ACC112 (cell line): ENCODE measurements around the gene ELP4.
"Not testable (repeated sequence)": the region's sequence is repeated elsewhere in the genome, so short reads cannot be mapped to it uniquely, and the experiment has no call there.

ENCODE experiments used
- H2AFZ ChIP-seq: fragments of 200-600 bp; sonication (generic); one replicate; pipeline ENCODE4 v1.6.0; 2017; ENCODE audit warnings: antibody characterized with exemption, low read length; ENCODE audit not compliant: unreplicated experiment
- H3K27ac ChIP-seq: fragments of 200-600 bp; sonication (generic); 2 replicates; pipeline ENCODE4 v1.5.1; 2014; ENCODE audit warnings: low read depth, mild to moderate bottlenecking, antibody characterized with exemption, low read length, moderate library complexity
- H3K27me3 ChIP-seq: fragments of 200-600 bp; sonication (generic); 2 replicates; pipeline ENCODE4 v1.6.1; 2014; ENCODE audit warnings: mild to moderate bottlenecking, antibody characterized with exemption, low read length, moderate library complexity, mixed read lengths; ENCODE audit not compliant: insufficient read depth
- H3K36me3 ChIP-seq: fragments of 200-600 bp; sonication (generic); 2 replicates; pipeline ENCODE4 v1.6.1; 2016; ENCODE audit warnings: mild to moderate bottlenecking, antibody characterized with exemption, low read length, moderate library complexity, mixed read lengths; ENCODE audit not compliant: insufficient read depth
- H3K4me1 ChIP-seq: fragments of 200-600 bp; sonication (generic); one replicate; pipeline ENCODE4 v1.6.1; 2016; ENCODE audit warnings: low read length, mixed read lengths; ENCODE audit not compliant: insufficient read depth, unreplicated experiment, control insufficient read depth
- H3K4me3 ChIP-seq: fragments of 200-600 bp; sonication (generic); 2 replicates; pipeline ENCODE4 v1.5.1; 2014; ENCODE audit warnings: mild to moderate bottlenecking, low read depth, low read length
- H3K79me2 ChIP-seq: fragments of 200-600 bp; sonication (generic); one replicate; pipeline ENCODE4 v1.6.0; 2016; ENCODE audit warnings: low read length; ENCODE audit not compliant: control insufficient read depth, unreplicated experiment, insufficient read depth

ELP4 gene

DNA sequence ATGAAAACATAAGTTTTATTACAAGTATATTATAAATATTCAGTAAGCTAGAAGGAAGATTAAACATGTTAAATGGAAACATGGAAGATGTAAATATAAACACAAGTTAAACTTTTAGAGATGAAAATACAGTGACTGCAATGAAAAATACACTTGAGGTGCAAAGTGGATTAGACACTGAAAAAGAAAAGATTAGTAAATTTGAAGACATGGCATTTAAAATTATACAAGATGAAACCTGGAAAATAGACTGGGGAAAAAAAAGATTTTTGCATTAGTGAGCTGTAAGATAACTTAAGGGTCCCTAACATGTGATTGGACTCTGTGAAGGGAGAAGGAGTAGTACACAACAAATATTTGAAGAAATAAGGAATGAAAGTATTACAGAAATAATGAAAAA lies 33.3 kb downstream of the ELP4 start:
- Histone ChIP-seq H3K4me3 (no peak overlapping the region), H2AFZ (no peak overlapping the region), H3K79me2 (no peaks in the 10 kb centered on the region), H3K27me3 (no peaks in the 10 kb centered on the region), H3K36me3 (peaks cover 29% of the 10 kb centered on the region), H3K4me1 (no peaks in the 10 kb centered on the region), H3K27ac (no peak overlapping the region)

GRCh38 chr11:31555938-31556337 lies 46.4 kb downstream of the ELP4 start:
- Histone ChIP-seq H3K4me3 (no peak overlapping the region), H2AFZ (no peak overlapping the region), H3K4me1 (no peaks in the 10 kb centered on the region), H3K27me3 (no peaks in the 10 kb centered on the region), H3K36me3 (no peaks in the 10 kb centered on the region), H3K79me2 (no peaks in the 10 kb centered on the region), H3K27ac (no peak overlapping the region)

GRCh38 chr11:31558001-31558400 lies 48.4 kb downstream of the ELP4 start:
- H3K4me1 ChIP-seq: no peaks in the 10 kb centered on the region
- no peak overlapping the region for H2AFZ ChIP-seq
- H3K27me3 ChIP-seq: no peaks in the 10 kb centered on the region
- no peak overlapping the region for H3K27ac ChIP-seq
- H3K4me3 ChIP-seq: no peak overlapping the region
- H3K36me3 ChIP-seq: no peaks in the 10 kb centered on the region
- no peaks in the 10 kb centered on the region for H3K79me2 ChIP-seq

DNA sequence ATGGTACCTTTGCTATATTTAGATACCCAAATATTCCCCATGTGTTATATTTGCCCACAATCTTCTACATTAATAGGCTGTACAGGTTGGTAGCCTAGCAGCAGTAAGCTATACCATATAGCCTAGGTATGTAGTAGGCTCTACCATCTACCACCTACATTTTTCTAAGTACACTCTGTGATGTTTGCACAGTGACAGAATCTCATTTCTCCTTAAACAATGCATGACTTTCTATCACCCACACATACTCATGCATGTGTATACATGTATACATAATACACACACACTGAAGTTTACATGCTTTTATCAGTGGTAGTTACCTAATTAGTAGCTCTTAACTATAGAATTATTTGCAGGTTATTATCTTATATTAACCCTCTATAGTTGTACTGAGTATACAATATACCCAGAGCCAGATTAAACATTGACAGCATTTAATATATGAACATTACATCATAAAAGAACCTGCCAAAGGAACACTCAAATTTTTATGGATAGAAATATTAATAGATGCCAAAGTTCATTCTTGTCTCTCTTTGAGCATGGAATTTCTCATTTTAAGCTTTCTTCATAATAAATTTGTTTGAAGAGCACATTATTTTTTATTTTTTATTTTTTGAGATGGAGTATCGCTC lies 51.4 kb downstream of the ELP4 start:
- Histone ChIP-seq H3K79me2 (no peaks in the 10 kb centered on the region), H3K36me3 (no peaks in the 10 kb centered on the region), H2AFZ (no peak overlapping the region), H3K4me1 (no peaks in the 10 kb centered on the region), H3K27ac (no peak overlapping the region), H3K27me3 (no peaks in the 10 kb centered on the region), H3K4me3 (no peak overlapping the region)

- H3K27ac ChIP-seq, H3K79me2 ChIP-seq, H3K4me1 ChIP-seq, H3K36me3 ChIP-seq, H3K4me3 ChIP-seq, H2AFZ ChIP-seq, H3K27me3 ChIP-seq: not testable (repeated sequence)
These were observed 55.0 kb downstream of the ELP4 start for GRCh38 chr11:31564517-31564916.

DNA sequence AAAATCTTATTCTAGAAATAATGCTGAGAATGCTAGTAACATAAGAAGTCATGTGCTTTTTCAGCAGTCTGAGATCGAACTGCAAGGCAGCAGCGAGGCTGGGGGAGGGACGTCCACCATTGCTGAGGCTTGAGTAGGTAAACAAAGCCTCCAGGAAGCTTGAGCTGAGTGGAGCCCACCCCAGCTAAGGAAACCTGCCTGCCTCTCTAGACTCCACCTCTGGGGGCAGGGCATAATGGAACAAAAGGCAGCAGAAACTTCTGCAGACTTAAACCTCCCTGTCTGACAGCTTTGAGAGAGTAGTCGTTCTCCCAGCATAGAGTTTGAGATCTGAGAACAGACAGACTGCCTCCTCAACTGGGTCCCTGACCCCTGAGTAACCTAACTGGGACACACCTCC lies 64.6 kb downstream of the ELP4 start:
- H3K27me3 ChIP-seq, H3K27ac ChIP-seq, H3K36me3 ChIP-seq, H3K79me2 ChIP-seq, H3K4me3 ChIP-seq, H2AFZ ChIP-seq, H3K4me1 ChIP-seq: not testable (repeated sequence)

DNA sequence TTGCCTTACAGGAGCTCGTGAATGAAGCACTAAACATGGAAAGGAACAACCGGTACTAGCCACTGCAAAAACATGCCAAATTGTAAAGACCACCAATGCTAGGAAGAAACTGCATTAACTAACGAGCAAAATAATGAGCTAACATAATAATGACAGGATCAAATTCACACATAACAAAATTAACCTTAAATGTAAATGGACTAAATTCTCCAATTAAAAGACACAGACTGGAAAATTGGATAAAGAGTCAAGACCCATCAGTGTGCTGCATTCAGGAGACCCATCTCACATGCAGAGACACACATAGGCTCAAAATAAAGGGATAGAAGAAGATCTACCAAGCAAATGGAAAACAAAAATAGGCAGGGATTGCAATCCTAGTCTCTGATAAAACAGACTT lies 66.2 kb downstream of the ELP4 start:
- H3K27me3 ChIP-seq, H3K36me3 ChIP-seq, H3K4me1 ChIP-seq, H3K4me3 ChIP-seq, H3K27ac ChIP-seq, H3K79me2 ChIP-seq, H2AFZ ChIP-seq: not testable (repeated sequence)

- H3K4me3 ChIP-seq: not testable (repeated sequence)
These were observed 69.8 kb downstream of the ELP4 start for GRCh38 chr11:31579412-31579811.

GRCh38 chr11:31582697-31583096 lies 73.1 kb downstream of the ELP4 start:
- Histone ChIP-seq H3K4me1 (no peaks in the 10 kb centered on the region), H2AFZ (no peak overlapping the region), H3K4me3 (no peak overlapping the region), H3K27ac (no peak overlapping the region), H3K79me2 (no peaks in the 10 kb centered on the region), H3K36me3 (no peaks in the 10 kb centered on the region), H3K27me3 (no peaks in the 10 kb centered on the region)

More at GRCh38 chr11:31579412-31579811, 69.8 kb downstream of the ELP4 start:
- not testable (repeated sequence) for H3K4me1 ChIP-seq, H3K27me3 ChIP-seq, H3K36me3 ChIP-seq, H3K79me2 ChIP-seq, H2AFZ ChIP-seq, H3K27ac ChIP-seq

- Histone ChIP-seq H2AFZ (no peak overlapping the region), H3K79me2 (no peaks in the 10 kb centered on the region), H3K27ac (no peak overlapping the region), H3K27me3 (no peaks in the 10 kb centered on the region), H3K36me3 (no peaks in the 10 kb centered on the region), H3K4me1 (peaks cover 4% of the 10 kb centered on the region), H3K4me3 (no peak overlapping the region)
These were observed 88.9 kb downstream of the ELP4 start for GRCh38 chr11:31598454-31598853.

DNA sequence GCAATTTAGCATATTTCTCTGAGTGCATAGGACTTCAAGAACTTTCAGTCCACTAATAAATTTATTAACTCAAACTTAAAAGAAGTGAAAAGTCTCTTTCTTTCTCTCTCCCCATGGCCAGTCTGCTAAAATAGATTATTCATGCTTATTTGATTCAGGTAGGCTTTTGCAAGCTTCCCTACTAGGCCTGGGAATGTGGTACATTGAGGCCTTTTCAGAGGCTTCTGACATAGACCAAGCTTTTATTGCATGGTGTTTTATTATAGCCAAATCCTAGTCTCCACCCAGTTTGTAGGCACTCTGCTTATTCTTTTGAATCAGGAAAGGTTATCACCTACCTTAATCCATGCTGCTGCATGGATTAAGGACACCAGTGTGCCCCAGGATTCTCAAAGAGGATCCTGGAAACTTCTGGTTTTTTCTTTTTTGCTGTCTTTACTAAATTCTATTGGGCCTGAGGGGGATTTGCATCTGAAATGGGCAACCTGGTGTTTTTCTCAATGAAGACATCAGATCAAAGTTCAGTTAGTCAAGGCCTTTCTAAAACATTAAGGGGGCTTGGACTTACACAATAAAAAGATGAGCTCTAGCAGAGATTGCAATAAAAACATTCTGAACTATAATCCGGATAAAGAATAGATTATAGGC lies 92.2 kb downstream of the ELP4 start:
- Histone ChIP-seq H3K36me3 (no peaks in the 10 kb centered on the region), H3K4me3 (no peak overlapping the region), H3K79me2 (no peaks in the 10 kb centered on the region), H3K27me3 (no peaks in the 10 kb centered on the region), H3K4me1 (no peaks in the 10 kb centered on the region), H2AFZ (no peak overlapping the region), H3K27ac (no peak overlapping the region)
